GM13976 (cell line): ENCODE measurements around the gene PRR12.
"Not testable (repeated sequence)": the region's sequence is repeated elsewhere in the genome, so short reads cannot be mapped to it uniquely, and the experiment has no call there.

ENCODE experiments used
- DNase-seq: peaks from one replicate; pipeline ENCODE4 v3.0.0; 2012; ENCODE audit warnings: low spot score
- CTCF ChIP-seq: IDR thresholded peaks from 2 replicates; pipeline ENCODE4 v1.5.1; 2012; ENCODE audit warnings: borderline replicate concordance, mild to moderate bottlenecking; ENCODE audit not compliant: insufficient read depth; ENCODE audit errors: extremely low read depth, missing control alignments, control extremely low read depth
- in situ Hi-C: fragments of 300-500 bp; cut with MboI; formaldehyde crosslinking; loops from one replicate; pipeline ENCODE4 v1.12.0; 2022; ENCODE audit warnings: low sequenced_read_pairs, mixed read lengths, inconsistent platforms; ENCODE audit not compliant: unreplicated experiment

The PRR12 gene

GRCh38 chr19:49616532-49616931 lies 25.6 kb downstream of the PRR12 start:
- TF ChIP-seq CTCF: no peak
- in situ Hi-C loops: no loop called here
- DNase-seq: no peak

GRCh38 chr19:49616945-49617344 lies 26.0 kb downstream of the PRR12 start:
- in situ Hi-C loops: no loop called here
- no peak for DNase-seq
- no peak for TF ChIP-seq CTCF

- DNase-seq, in situ Hi-C loops: not testable (repeated sequence)
Measured at GRCh38 chr19:49617860-49618259, 26.9 kb downstream of the PRR12 start.

GRCh38 chr19:49624967-49625910 lies 34.3 kb downstream of the PRR12 start:
- no peak for DNase-seq
- no peak for TF ChIP-seq CTCF
- in situ Hi-C loops: no loop called here

- in situ Hi-C loops: no loop called here
- DNase-seq: no peak
- TF ChIP-seq CTCF: no peak
Measured at GRCh38 chr19:49626226-49626625, 35.2 kb downstream of the PRR12 start.

GRCh38 chr19:49629659-49630058 lies 38.7 kb downstream of the PRR12 start:
- in situ Hi-C loops: no loop called here
- no peak for DNase-seq
- no peak for TF ChIP-seq CTCF

- in situ Hi-C loops: no loop called here
- TF ChIP-seq CTCF: no peak
- DNase-seq: no peak
Measured at GRCh38 chr19:49631014-49631588, 40.1 kb downstream of the PRR12 start.
